HG03060 (cell line): ENCODE data around the gene ABLIM2.

Experiments
- ATAC-seq: cut with Tn5 transposase; IDR thresholded peaks from one replicate; pipeline ENCODE4 v1.9.1; 2021; ENCODE audit warnings: low read depth, moderate number of reproducible peaks; ENCODE audit not compliant: unreplicated experiment

Gene ABLIM2

GRCh38 chr4:8107146-8107657 lies 51.4 kb downstream of the ABLIM2 start:
- ATAC-seq, result no peak

DNA sequence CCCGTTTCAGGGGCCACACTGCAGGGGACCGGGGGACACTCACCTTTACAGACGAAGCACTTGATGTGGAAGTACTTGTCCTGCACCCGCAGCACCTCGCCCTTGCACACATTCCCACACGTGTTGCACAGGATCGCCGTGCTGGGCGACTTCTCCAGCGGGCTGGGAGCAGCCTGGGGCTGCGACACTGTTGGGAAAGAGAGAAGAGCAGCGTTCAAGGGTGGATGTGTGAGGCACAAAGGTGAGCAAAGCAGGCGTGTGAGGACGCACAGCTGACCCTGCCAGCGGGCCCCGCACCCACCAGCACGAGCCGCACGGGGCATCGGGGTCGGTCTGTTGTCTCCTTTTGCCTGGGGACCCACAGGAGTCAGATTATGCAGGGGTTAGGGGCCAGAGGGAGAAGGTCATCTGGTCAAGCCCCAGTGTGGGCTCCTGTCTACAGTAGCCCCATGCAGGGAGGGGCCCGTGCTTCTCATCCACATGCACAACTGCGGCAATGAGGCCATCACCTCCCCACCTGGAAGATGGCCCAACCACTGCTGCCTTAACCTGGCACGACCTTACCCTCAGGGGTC lies 52.1 kb downstream of the ABLIM2 start:
- ATAC-seq, result no peak

GRCh38 chr4:8105306-8106100 lies 53.1 kb downstream of the ABLIM2 start:
- no peak for ATAC-seq

GRCh38 chr4:8104491-8105305 lies 53.9 kb downstream of the ABLIM2 start:
- no peak for ATAC-seq

- ATAC-seq, result no peak
Observed at GRCh38 chr4:8103421-8104390, 54.9 kb downstream of the ABLIM2 start.

- no peak for ATAC-seq
Observed at GRCh38 chr4:8102831-8103230, 55.8 kb downstream of the ABLIM2 start.

GRCh38 chr4:8102076-8102355 lies 56.6 kb downstream of the ABLIM2 start:
- no peak for ATAC-seq

DNA sequence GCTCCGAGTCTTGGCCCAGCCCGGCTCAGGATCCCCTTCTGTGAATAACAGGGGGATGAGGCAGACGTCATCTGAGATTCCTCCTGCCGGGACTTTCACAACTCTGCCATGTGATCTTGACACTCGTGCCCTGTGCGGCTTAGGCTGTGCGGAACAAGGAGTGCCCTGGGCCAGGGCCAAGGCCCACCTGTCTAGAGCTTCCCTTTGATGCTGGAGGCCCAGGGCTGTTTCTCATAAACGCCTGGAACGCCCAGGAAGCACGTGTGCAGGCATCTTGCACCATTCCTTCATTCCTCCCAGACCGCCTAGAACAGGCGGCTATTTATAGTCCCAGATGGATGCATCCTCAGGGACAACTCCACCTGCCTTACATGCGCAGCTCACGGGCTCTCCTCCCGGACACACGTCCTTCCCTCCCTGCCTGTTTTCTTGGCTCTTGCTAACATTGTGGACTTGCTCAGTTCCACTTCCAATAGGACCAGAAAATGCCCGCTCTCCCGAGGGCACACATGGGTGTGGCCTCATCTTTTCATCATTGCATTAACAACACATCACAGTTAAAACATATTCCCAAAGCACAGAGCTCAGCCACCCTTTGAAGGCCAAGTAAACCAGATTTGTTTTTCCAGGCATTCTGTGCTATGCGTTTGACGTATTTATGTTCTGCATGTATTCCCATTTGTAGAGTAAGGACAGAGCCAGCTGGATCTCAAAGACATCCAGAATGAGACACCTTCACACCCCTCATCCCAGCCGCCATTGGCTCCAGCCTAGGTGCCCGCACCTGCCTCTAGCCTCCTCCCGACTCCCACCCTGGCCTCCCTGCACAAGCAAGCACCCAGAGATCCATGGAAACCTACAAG lies 57.2 kb downstream of the ABLIM2 start:
- no peak for ATAC-seq

GRCh38 chr4:8099981-8100464 lies 58.6 kb downstream of the ABLIM2 start:
- ATAC-seq, result no peak

GRCh38 chr4:8098506-8098905 lies 60.1 kb downstream of the ABLIM2 start:
- no peak for ATAC-seq

DNA sequence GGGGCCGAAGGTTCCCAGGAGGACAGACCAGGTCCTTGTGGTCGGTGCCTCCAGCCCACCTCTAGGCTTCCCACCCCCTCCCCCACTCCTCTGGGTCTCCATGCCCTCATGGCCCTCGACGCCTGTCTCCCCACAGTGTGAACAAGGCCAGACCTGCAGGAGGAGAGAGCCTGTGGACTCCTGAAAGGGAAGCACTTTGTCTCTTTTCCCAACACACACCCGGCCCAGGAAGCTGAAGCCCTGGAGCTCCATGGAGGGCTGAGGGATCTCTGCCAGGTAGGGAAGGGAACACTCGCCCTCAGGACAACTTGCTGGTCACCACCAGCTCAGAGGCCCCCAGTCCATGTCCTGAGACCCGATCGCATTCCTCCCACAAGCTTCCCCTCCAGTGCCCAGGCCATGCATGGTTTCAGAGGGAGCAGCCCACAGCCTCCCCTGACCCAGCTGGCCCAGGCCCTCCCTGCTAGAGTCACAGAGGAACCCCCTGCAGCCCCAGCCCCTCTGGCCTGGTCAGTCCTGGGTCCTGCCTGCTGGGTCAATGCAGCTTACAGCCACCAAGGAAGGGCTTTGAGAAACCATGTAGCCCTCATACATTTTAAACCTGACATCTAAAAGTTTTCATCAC lies 60.8 kb downstream of the ABLIM2 start:
- no peak for ATAC-seq

DNA sequence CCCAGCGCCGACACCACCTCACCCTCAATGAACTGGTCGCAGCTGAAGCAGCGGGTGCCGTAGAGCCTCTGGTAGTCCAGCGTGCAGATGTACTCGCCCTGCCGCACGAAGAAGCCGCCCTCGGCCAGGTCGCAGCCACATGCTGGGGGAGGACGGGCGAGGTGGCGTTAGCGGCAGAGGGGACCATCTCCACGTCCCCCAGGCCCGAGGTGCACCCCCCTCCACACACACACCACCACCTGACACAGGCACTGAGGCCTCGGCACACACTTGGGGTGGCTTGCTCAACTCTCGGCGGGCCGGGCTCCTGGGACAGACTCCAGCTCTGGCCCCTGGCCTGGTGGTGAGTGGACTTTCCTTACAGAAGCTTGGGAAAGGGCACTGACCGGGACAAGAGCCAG lies 61.5 kb downstream of the ABLIM2 start:
- no peak for ATAC-seq

- ATAC-seq, result no peak
Observed at GRCh38 chr4:8096690-8097061, 61.9 kb downstream of the ABLIM2 start.

GRCh38 chr4:8095956-8096689 lies 62.5 kb downstream of the ABLIM2 start:
- no peak for ATAC-seq

DNA sequence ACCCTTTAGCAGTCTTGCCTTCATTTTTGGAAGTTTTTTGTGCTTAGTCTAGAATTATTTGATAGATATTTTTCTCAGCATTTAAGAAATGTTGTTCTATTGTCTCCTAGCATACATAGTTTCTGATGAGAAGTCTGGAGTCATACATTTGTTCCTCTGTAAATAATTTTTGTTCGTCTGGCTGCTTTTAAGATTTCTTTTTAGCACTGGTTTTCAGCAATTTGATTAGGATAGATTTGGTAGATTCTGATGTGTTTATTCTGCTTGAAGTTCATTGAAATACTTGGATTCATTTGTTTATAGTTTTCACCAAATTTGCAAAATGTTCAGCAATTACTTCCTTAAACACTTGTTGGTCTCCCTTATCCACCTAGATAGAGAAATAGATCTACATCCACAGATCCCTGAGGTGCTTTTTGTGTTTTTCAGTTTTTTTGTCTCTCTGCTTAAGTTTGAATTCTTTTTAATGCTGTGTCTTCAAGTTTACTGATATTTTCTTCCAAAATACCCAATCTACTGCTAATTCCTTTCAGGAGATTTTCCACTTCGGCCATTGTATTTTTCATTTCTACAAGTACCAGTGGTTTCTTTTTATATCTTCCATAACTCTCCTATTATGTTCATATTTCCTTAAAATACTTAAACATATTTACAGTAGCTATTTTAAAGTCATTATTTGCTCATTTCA lies 64.9 kb downstream of the ABLIM2 start:
- no peak for ATAC-seq

DNA sequence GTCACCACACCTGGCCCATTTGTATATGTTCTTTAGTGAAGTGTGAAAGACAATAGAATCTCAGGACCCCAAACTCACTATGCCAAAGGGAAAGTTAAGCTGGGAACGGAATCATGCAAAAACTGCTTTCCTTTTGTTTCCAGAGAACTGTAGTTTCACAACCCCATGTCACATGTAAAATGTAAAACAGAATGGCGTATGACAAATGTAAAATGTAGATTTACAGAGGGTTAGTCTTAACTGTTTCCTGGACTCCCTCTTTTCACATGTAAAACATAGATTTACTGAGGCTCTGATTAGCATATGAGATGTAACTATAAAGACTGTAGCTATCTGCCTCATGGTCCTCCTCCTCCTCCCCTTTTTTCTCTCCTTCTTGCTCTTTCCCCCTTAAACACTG lies 66.3 kb downstream of the ABLIM2 start:
- no peak for ATAC-seq

DNA sequence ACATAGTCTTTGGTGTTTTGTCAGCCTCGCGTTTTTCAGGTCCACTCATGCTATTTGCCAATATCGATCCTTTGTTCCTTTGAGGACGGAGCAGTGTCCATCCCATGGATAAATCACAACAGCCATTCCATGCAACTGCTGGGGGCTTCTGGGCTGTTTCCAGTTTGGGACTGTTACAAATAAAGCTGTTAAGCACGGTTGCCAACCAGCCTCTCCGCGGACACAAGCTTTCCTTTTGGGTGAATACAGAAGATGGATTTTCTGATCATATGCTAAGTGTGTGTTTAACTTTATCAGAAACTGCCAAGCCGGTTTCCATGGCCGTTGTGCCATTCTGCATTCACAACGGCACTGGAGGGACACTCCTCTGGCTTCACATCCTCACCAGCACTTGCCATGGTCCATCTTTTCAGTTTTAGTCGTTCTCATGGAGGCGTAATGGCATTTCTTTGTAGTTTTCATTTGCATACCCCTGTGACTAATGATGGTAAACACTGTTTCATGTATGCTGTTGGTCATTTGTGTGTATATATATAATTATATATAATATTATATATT lies 67.8 kb downstream of the ABLIM2 start:
- no peak for ATAC-seq
